ENCODE data around the gene PDE6A.

Gene PDE6A

GRCh38 chr5:149872351-149873040 lies 72.1 kb downstream of the PDE6A start:
- Histone ChIP-seq H4K20me1 (ENCODE audit: insufficient read depth, low read length) (no peaks in the 10 kb centered on the region), H3K9ac (ENCODE audit: low read length) (no peak overlapping the region), H3K79me2 (ENCODE audit: low read length) (no peaks in the 10 kb centered on the region), H2AFZ (ENCODE audit: low read depth, low read length) (no peak overlapping the region), H3K27ac (ENCODE audit: low read length) (no peak overlapping the region), H3K4me2 (ENCODE audit: low read length) (no peak overlapping the region), H3K27me3 (ENCODE audit: low read depth, low read length) (no peaks in the 10 kb centered on the region), H3K9me3 (ENCODE audit: insufficient read depth, low read length) (no peaks in the 10 kb centered on the region), H3K36me3 (replicated peaks; ENCODE audit: low read depth, low read length) (no peaks in the 10 kb centered on the region), H3K4me3 (ENCODE audit: low read length) (no peak overlapping the region), H3K4me1 (ENCODE audit: low read length) (no peaks in the 10 kb centered on the region)
- no peak for TF ChIP-seq EZH2phosphoT487 (IDR thresholded peaks at IDR 0.05; ENCODE audit: low read depth)
- TF ChIP-seq, protein P1, sequence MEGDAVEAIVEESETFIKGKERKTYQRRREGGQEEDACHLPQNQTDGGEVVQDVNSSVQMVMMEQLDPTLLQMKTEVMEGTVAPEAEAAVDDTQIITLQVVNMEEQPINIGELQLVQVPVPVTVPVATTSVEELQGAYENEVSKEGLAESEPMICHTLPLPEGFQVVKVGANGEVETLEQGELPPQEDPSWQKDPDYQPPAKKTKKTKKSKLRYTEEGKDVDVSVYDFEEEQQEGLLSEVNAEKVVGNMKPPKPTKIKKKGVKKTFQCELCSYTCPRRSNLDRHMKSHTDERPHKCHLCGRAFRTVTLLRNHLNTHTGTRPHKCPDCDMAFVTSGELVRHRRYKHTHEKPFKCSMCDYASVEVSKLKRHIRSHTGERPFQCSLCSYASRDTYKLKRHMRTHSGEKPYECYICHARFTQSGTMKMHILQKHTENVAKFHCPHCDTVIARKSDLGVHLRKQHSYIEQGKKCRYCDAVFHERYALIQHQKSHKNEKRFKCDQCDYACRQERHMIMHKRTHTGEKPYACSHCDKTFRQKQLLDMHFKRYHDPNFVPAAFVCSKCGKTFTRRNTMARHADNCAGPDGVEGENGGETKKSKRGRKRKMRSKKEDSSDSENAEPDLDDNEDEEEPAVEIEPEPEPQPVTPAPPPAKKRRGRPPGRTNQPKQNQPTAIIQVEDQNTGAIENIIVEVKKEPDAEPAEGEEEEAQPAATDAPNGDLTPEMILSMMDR (IDR thresholded peaks at IDR 0.05; ENCODE audit: low read depth, low read length): no peak

DNA sequence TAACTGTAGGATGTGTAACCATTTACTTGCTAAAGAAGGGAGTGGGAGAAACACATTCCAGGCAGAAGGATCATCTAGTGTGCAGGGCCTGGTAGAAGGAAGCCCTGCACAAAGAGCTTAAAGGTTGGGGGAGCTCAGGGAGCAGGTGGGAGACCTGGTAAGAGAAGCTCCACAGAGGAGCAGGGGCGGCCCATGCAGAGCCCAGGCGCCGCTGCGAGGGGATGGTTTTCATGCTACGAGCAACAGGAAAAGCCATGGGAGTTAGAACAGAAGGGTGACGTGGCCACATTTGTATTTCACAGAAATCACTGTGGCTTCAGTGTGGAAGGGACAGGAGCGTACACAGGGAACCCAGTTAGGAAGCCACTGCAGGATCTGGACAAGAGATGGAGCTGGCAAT lies 73.1 kb downstream of the PDE6A start:
- no peak for TF ChIP-seq EZH2phosphoT487 (IDR thresholded peaks at IDR 0.05; ENCODE audit: low read depth)
- TF ChIP-seq, protein P1 (IDR thresholded peaks at IDR 0.05; ENCODE audit: low read depth, low read length): no peak
- Histone ChIP-seq H3K27me3 (ENCODE audit: low read depth, low read length) (no peaks in the 10 kb centered on the region), H3K4me3 (ENCODE audit: low read length) (no peak overlapping the region), H3K4me2 (ENCODE audit: low read length) (no peak overlapping the region), H3K79me2 (ENCODE audit: low read length) (no peaks in the 10 kb centered on the region), H3K27ac (ENCODE audit: low read length) (no peak overlapping the region), H3K9me3 (ENCODE audit: insufficient read depth, low read length) (no peaks in the 10 kb centered on the region), H4K20me1 (ENCODE audit: insufficient read depth, low read length) (no peaks in the 10 kb centered on the region), H3K4me1 (ENCODE audit: low read length) (no peaks in the 10 kb centered on the region), H3K36me3 (replicated peaks; ENCODE audit: low read depth, low read length) (no peaks in the 10 kb centered on the region), H3K9ac (ENCODE audit: low read length) (no peak overlapping the region), H2AFZ (ENCODE audit: low read depth, low read length) (no peak overlapping the region)

GRCh38 chr5:149870697-149871096 lies 73.9 kb downstream of the PDE6A start:
- H2AFZ ChIP-seq (ENCODE audit: low read depth, low read length): no peak overlapping the region
- no peaks in the 10 kb centered on the region for H3K9me3 ChIP-seq (ENCODE audit: insufficient read depth, low read length)
- no peaks in the 10 kb centered on the region for H3K27me3 ChIP-seq (ENCODE audit: low read depth, low read length)
- TF ChIP-seq, protein P1 (IDR thresholded peaks at IDR 0.05; ENCODE audit: low read depth, low read length): no peak
- TF ChIP-seq EZH2phosphoT487 (IDR thresholded peaks at IDR 0.05; ENCODE audit: low read depth): no peak
- H3K36me3 ChIP-seq (replicated peaks; ENCODE audit: low read depth, low read length): no peaks in the 10 kb centered on the region
- H3K4me3 ChIP-seq (ENCODE audit: low read length): no peak overlapping the region
- H3K9ac ChIP-seq (ENCODE audit: low read length): no peak overlapping the region
- no peak overlapping the region for H3K27ac ChIP-seq (ENCODE audit: low read length)
- H3K4me1 ChIP-seq (ENCODE audit: low read length): no peaks in the 10 kb centered on the region
- no peak overlapping the region for H3K4me2 ChIP-seq (ENCODE audit: low read length)
- no peaks in the 10 kb centered on the region for H4K20me1 ChIP-seq (ENCODE audit: insufficient read depth, low read length)
- no peaks in the 10 kb centered on the region for H3K79me2 ChIP-seq (ENCODE audit: low read length)

DNA sequence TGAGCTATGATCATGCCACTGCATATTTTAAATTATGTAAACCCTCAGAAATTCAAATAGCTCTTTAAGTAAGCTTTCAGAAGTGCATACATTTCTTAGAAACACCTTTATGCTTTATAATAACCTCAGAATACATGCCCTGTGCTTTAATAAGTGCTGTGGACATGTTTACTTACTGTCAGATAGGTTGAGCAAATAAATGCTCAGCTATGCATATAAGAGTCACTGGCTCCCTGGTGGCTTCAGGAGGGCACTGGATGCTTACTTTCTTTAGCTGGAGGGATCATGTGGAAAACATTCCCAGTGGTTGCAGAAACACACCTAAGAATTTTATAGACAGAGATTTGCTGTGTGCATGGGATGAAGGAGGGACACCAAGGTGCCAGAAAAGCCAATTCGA lies 74.4 kb downstream of the PDE6A start:
- no peaks in the 10 kb centered on the region for H3K79me2 ChIP-seq (ENCODE audit: low read length)
- no peaks in the 10 kb centered on the region for H3K4me1 ChIP-seq (ENCODE audit: low read length)
- H3K9me3 ChIP-seq (ENCODE audit: insufficient read depth, low read length): no peaks in the 10 kb centered on the region

More for the DNA sequence above, 74.4 kb downstream of the PDE6A start:
- Histone ChIP-seq H4K20me1 (ENCODE audit: insufficient read depth, low read length) (no peaks in the 10 kb centered on the region), H3K27ac (ENCODE audit: low read length) (no peak overlapping the region), H3K27me3 (ENCODE audit: low read depth, low read length) (no peaks in the 10 kb centered on the region), H3K4me2 (ENCODE audit: low read length) (no peak overlapping the region), H3K4me3 (ENCODE audit: low read length) (no peak overlapping the region), H3K36me3 (replicated peaks; ENCODE audit: low read depth, low read length) (no peaks in the 10 kb centered on the region), H3K9ac (ENCODE audit: low read length) (no peak overlapping the region), H2AFZ (ENCODE audit: low read depth, low read length) (no peak overlapping the region)
- TF ChIP-seq EZH2phosphoT487 (IDR thresholded peaks at IDR 0.05; ENCODE audit: low read depth): no peak
- TF ChIP-seq, protein P1 (IDR thresholded peaks at IDR 0.05; ENCODE audit: low read depth, low read length): no peak
